LNCaP clone FGC (cell line): ENCODE results near the gene OSM.

Experiments
- DNase-seq: peaks from one replicate; pipeline ENCODE4 v3.0.0-alpha.2; 2011; ENCODE audit warnings: low read depth
- H3K4me3 ChIP-seq: 2 replicates; pipeline ENCODE4 v1.5.1; 2011; ENCODE audit warnings: mild to moderate bottlenecking, low read depth, low read length, control low read depth
- TF ChIP-seq, protein P1 (sequence below): IDR thresholded peaks from 2 replicates; pipeline ENCODE4 v1.5.1; 2012; ENCODE audit warnings: mild to moderate bottlenecking; ENCODE audit not compliant: control insufficient read depth, insufficient read depth; ENCODE audit errors: extremely low read depth

OSM gene

DNA sequence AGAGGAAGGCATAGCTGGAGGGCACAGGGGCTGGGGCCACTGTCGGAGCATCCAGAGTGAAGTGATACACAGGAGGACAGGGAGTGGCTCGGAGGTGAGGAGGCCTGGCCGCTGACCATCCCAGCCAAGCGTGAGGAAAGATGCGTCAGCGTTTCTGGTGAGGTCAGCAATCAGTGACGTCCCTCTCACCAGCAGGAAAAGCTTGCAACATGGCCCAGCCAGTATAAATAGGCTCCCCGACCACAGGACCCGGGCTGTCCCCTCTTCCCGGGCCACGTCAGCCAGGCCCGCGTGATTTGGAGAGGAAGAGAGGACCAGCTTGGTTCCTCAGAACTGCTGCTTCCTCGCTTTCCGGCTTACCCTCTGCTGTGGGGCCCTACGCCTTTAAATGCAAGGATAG lies 4.2 kb upstream of the OSM start:
- no peak overlapping the region for H3K4me3 ChIP-seq
- DNase-seq = no peak
- TF ChIP-seq, protein P1, sequence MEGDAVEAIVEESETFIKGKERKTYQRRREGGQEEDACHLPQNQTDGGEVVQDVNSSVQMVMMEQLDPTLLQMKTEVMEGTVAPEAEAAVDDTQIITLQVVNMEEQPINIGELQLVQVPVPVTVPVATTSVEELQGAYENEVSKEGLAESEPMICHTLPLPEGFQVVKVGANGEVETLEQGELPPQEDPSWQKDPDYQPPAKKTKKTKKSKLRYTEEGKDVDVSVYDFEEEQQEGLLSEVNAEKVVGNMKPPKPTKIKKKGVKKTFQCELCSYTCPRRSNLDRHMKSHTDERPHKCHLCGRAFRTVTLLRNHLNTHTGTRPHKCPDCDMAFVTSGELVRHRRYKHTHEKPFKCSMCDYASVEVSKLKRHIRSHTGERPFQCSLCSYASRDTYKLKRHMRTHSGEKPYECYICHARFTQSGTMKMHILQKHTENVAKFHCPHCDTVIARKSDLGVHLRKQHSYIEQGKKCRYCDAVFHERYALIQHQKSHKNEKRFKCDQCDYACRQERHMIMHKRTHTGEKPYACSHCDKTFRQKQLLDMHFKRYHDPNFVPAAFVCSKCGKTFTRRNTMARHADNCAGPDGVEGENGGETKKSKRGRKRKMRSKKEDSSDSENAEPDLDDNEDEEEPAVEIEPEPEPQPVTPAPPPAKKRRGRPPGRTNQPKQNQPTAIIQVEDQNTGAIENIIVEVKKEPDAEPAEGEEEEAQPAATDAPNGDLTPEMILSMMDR = no peak

DNA sequence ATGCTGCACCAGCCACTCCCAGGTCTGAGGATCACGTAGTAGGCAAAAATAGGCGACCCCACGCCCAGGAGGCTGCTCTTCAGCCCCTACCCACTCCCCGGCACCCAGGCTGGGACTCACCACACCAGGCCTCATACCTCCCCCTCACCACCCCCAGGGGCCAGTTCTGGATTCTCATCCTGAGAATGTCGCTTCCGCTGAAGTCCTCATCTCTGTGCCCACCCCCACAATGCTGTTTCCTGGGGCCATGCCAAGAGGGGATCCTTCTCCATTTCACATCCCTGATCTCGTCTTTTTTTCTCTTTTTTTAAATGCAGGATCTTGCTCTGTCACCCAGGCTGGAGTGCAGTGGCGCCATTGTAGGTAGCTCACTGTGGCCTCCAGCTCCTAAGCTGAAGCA lies 1.7 kb upstream of the OSM start:
- no peak for DNase-seq
- no peak overlapping the region for H3K4me3 ChIP-seq
- TF ChIP-seq, protein P1 = no peak

DNA sequence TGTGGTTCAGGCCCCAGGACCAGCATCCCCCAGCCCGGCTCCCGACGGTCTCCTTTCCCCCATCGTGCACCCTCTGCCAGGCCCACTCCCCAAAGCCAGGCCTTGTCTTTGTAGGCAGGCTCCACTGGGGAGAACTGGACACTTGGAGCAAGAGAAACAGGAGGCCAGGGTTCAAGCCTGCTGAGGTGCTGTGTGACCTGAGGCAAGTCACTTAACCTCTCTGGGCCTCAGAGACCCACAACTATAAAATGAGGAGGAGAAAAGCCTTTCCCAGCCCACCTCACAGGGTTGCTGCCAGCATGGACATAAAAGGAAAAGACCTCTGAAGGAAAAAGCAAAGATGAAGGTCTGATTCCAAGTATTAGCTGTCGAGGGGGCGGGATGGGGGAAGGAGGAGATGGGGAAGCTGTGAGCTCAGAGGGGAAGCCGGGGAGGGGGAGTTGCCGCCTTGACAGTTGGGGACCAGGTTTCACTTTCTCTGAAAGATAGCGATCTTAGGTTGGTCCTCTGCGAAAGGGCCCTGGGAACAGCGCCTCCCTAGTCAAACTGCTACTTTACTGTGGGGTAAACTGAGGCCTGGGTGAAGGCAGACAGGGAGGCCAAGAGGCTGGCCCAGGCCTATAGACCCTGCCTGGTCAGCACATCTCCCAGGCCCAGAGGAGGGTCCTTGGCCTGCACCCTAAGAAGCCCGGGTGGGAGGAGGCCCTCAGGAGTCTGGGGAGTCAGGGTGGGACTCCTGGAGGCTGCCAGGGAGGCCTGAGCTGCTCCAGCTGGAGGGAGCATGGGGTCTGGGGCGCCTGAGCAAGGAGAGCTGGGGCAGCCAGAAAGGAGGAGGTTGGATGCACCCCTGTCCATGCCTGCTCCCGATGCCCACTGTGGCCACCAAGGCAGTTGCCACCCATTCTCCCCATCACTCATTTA lies 991 bp upstream of the OSM start:
- H3K4me3 ChIP-seq = no peak overlapping the region
- DNase-seq = no peak
- TF ChIP-seq, protein P1 = no peak

DNA sequence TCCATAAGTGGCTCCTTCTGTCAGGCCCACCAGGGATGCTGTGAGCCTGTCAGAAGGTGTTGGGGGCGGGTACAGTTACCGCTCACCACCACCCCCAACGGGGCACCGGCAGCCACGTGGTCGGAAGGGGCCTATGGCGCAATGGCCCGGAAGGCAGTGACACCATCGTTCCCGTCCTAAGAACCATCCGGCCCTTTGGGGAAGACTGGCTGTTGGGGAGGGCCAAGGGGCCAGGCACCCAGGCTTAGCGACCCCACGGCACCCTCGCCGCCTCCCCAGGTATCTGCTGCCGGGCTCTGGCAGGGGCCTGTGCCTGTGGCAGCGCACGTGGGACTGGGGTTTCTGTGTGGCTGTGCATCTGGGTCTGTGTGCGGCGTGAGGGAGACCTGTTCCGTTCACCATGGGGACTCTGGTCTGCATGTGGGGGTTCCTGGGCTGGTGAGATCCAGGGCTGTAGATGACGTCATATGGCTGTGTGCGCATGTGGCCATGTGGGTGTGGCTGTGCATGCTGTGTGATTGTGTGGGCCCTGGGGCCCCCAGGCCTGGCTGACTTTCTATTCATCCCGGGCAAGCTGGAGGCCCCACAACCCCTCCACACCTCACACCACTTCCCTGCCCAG lies 717 bp downstream of the OSM start:
- TF ChIP-seq, protein P1 = no peak
- DNase-seq = no peak
- H3K4me3 ChIP-seq = no peak overlapping the region

DNA sequence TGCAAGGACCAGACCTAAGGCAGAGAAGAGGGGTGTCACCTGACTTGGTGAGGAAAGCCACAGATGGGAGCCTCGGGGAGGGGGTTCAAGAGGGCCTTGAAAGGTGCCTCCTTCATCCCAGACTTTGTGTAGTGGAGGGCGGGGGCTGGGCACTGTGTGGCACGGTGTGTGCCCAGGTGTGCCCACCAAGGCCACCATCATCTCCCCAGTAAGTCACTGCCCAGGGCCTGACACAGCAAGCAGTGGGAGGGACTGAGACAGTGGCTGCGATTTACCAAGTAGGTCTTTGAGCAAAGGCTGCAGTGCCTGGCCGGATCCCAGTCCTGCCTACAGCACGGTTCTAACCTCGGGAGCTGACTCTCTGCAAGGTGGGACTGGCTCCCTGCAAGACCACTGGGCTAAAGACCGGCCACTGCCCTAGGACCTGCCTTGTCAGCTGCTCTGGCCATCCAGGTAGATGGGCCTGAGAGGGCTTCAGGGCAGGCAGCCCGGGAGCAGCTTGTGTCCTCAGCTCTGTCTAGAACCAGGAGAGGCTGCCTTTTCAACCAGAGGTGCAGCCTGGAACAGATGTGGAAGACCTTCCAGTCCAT lies 1.4 kb downstream of the OSM start:
- H3K4me3 ChIP-seq = no peak overlapping the region
- TF ChIP-seq, protein P1 = no peak
- DNase-seq = no peak

DNA sequence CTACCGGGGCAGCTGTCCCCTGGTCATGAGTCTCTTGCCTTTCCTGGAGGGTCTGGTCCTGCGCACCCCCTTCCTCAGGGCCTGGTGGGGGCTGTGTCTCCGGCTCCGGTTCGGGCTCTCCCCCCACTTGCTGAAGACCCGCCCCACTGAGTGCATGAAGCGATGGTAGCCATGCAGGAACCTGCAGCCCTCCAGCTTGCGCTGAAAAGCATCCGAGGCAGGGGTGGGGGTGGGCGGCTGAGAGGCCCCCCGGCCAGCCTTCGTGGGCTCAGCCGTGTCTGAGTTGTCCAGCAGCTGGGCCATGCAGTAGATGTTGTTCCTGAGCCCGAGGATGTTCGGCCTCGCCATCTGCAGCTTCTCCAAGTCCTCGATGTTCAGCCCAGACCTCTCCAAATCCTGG lies 2.8 kb downstream of the OSM start:
- no peak for DNase-seq
- H3K4me3 ChIP-seq = no peak overlapping the region
- TF ChIP-seq, protein P1 = no peak
